WTC11 (cell line): Measurements from ENCODE around the gene BDKRB2.

Experiments used
- ARID4B ChIP-seq: sonication (generic); formaldehyde crosslinking; IDR thresholded peaks from 2 replicates; pipeline ENCODE4 v1.8.0; 2023; ENCODE audit warnings: missing genetic modification reagents, mild to moderate bottlenecking, borderline replicate concordance
- CREM ChIP-seq: sonication (generic); formaldehyde crosslinking; IDR thresholded peaks from 2 replicates; pipeline ENCODE4 v1.8.1; 2022; ENCODE audit warnings: mild to moderate bottlenecking, missing genetic modification reagents, moderate library complexity
- CTCF ChIP-seq: fragments of 200-600 bp; IDR thresholded peaks from 2 replicates; pipeline ENCODE4 v1.8.0; 2022; ENCODE audit warnings: antibody characterized with exemption
- ELF4 ChIP-seq: sonication (generic); formaldehyde crosslinking; IDR thresholded peaks from 2 replicates; pipeline ENCODE4 v1.8.1; 2022; ENCODE audit warnings: low read depth, mild to moderate bottlenecking, moderate library complexity, missing genetic modification reagents
- EMX1 ChIP-seq: fragments of 250-450 bp; sonication (Bioruptor Pico); IDR thresholded peaks from 2 replicates; pipeline ENCODE4 v1.8.0; 2021; ENCODE audit warnings: mild to moderate bottlenecking
- SP1 ChIP-seq: sonication (generic); formaldehyde crosslinking; conservative IDR thresholded peaks from 2 replicates; pipeline ENCODE4 v1.8.1; 2022; ENCODE audit warnings: missing genetic modification reagents

- TF ChIP-seq CREM (CRISPR knock-in tag) (no peak), SP1 (CRISPR knock-in tag) (no peak), CTCF (no peak), ARID4B (no peak), ELF4 (CRISPR knock-in tag) (no peak), EMX1 (CRISPR knock-in tag) (no peak)
Measured at GRCh38 chr14:96232506-96232905, 27.9 kb downstream of the BDKRB2 start.
